K562 treated with DMSO at 1 percent for 24 hours (cell line): Measurements from ENCODE around the gene HOXC6. TPM values are rescaled to one million over a fixed set of nuclear protein-coding genes. Genes with fewer than 3 reads are reported as not detected.

Experiments
- total RNA-seq: library from RNA; unstranded; fragments of 300-600 nt; gene quantifications from 2 replicates; pipeline ENCODE4 v1.2.3, GENCODE V29; 2022; ENCODE audit warnings: low read depth; ENCODE audit not compliant: insufficient read depth

HOXC6 gene
- 5.6 and 6.8 TPM in 2 replicates for total RNA-seq

GRCh38 chr12:54028314-54029201, at the start of gene HOXC6:
HOXC6 (plus strand) TSS chr12:54028440; CDS start chr12:54028522, 82 bp downstream.

GRCh38 chr12:53984901-53985691, 43.1 kb upstream of the HOXC6 start, which contains the start of gene HOXC10:
HOXC10 (plus strand) TSS chr12:53985146; CDS start chr12:53985260, 114 bp downstream.

GRCh38 chr12:54000116-54001114, 27.8 kb upstream of the HOXC6 start, which contains the start of gene HOXC9:
HOXC9 (plus strand) TSS chr12:54000161; CDS start chr12:54000189, 28 bp downstream.

GRCh38 chr12:54032627-54033100, 4.4 kb downstream of the HOXC6 start, which contains the start of gene HOXC5:
HOXC5 (plus strand) TSS chr12:54033050; CDS start chr12:54033123, 73 bp downstream.

GRCh38 chr12:54053751-54054741, 25.8 kb downstream of the HOXC6 start, which contains the start of gene HOXC4:
HOXC4 (plus strand) TSS chr12:54053835; CDS start chr12:54053923, 88 bp downstream.

Other genes with a start within 250 kb of the HOXC6 start
- 2.3 and 2.4 TPM in 2 replicates for gene HOXC13, start 89.6 kb upstream of the HOXC6 start, total RNA-seq
- 1.2 and 1.5 TPM in 2 replicates for gene HOXC12, start 73.5 kb upstream of the HOXC6 start, total RNA-seq
- gene HOXC11, start 55.3 kb upstream of the HOXC6 start, total RNA-seq, result not detected in 2 replicates
- gene HOTAIR, start 53.5 kb upstream of the HOXC6 start, total RNA-seq, result not detected in 2 replicates
- gene HOXC10, start 43.3 kb upstream of the HOXC6 start, total RNA-seq, result 0.61 and 4.7 TPM in 2 replicates
- 21.6 and 22.5 TPM in 2 replicates for gene HOXC9, start 28.3 kb upstream of the HOXC6 start, total RNA-seq
- gene HOXC8, start 19.5 kb upstream of the HOXC6 start, total RNA-seq, result 0.14 TPM in 1 of 2 replicates, not detected in the other
- not detected in 2 replicates for gene HOXC5, start 4.6 kb downstream of the HOXC6 start, total RNA-seq
- gene HOXC4, start 25.4 kb downstream of the HOXC6 start, total RNA-seq, result 0.54 and 2.0 TPM in 2 replicates
- 37.1 and 41.5 TPM in 2 replicates for gene SMUG1, start 160.5 kb downstream of the HOXC6 start, total RNA-seq